PC-9 (cell line): ENCODE results near the gene S100PBP.

Experiments
- CTCF ChIP-seq: fragments of 200-600 bp; sonication (generic); conservative IDR thresholded peaks from 2 replicates; pipeline ENCODE4 v1.6.1; 2017; ENCODE audit warnings: mixed run types, antibody characterized with exemption, mild to moderate bottlenecking, moderate library complexity
- EZH2 ChIP-seq: fragments of 200-600 bp; sonication (generic); IDR thresholded peaks from 2 replicates; pipeline ENCODE4 v1.8.0; 2017; ENCODE audit warnings: antibody characterized with exemption, low read depth

GRCh38 chr1:32769524-32770220 lies 47.8 kb upstream of the S100PBP start:
- TF ChIP-seq EZH2: no peak
- no peak for TF ChIP-seq CTCF
